ENCODE measurements around the gene SMC6. TPM values are rescaled to one million over a fixed set of nuclear protein-coding genes. Genes with fewer than 3 reads are reported as not detected.

SMC6 gene
- 1 to 10 TPM; 3.0 to 8.0 (median 4.8) TPM for total RNA-seq
- 1 to 10 TPM; 3.5 to 7.0 TPM for polyA plus RNA-seq

- intact Hi-C loops (cut with DNase I), result no loop called here
- Histone ChIP-seq H3K4me1 (peaks cover 0 to 16% (median 4%) of the 10 kb centered on the region in 3 donors), H3K9me3 (no peaks in the 10 kb centered on the region), H3K27me3 (no peaks in the 10 kb centered on the region), H3K36me3 (no peaks in the 10 kb centered on the region), H3K4me3 (peak within 1 kb of the TSS; percentile 94 to 99 (median 96)), H3K27ac (peak within 1 kb of the TSS; percentile 96 to 98 (median 98))
- FAIRE-seq (no peak), DNase-seq (peak; percentile 84 to 98 (median 89)), ATAC-seq (peak; percentile 94 to 98 (median 97))
- 0 to 1% methylated on average over 70 to 76 of the region's 76 CpGs for WGBS, 2 donors
- no peak for TF ChIP-seq CTCF (IDR thresholded peaks at IDR 0.05)
Measured at GRCh38 chr2:17753803-17754663, at the start of gene SMC6, which contains the start of gene GEN1. SMC6 (minus strand) TSS chr2:17753810; CDS start chr2:17745946, 7,864 bp downstream. GEN1 (plus strand) TSS chr2:17754138; CDS start chr2:17759944, 5,806 bp downstream.

- intact Hi-C loops (cut with DNase I), result no loop called here
- no peak for FAIRE-seq
- no peak for DNase-seq
Measured at GRCh38 chr2:17800693-17801458, 47.3 kb upstream of the SMC6 start.

GRCh38 chr2:17800219-17800618, 46.6 kb upstream of the SMC6 start:
- 46% methylated on average over 5 of the region's 5 CpGs for WGBS, 2 donors
- Histone ChIP-seq H3K36me3 (no peaks in the 10 kb centered on the region), H3K27ac (no peak overlapping the region), H3K4me1 (no peaks in the 10 kb centered on the region), H3K27me3 (no peaks in the 10 kb centered on the region), H3K9me3 (no peaks in the 10 kb centered on the region), H3K4me3 (no peak overlapping the region)
- intact Hi-C loops (cut with DNase I), result no loop called here
- no peak for TF ChIP-seq CTCF (IDR thresholded peaks at IDR 0.05)
- DNase-seq, result no peak
- no peak for ATAC-seq
- no peak for FAIRE-seq

More at GRCh38 chr2:17800693-17801458, 47.3 kb upstream of the SMC6 start:
- Histone ChIP-seq H3K36me3 (no peaks in the 10 kb centered on the region), H3K4me3 (no peak overlapping the region), H3K4me1 (no peaks in the 10 kb centered on the region), H3K9me3 (no peaks in the 10 kb centered on the region), H3K27ac (no peak overlapping the region), H3K27me3 (no peaks in the 10 kb centered on the region)
- peak in 2 of 4 donors; percentile 16 to 41 for ATAC-seq
- 91 to 95% methylated on average over 1 of the region's 1 CpG for WGBS, 2 donors
- TF ChIP-seq CTCF (IDR thresholded peaks at IDR 0.05), result no peak

GRCh38 chr2:17799301-17800120, 45.9 kb upstream of the SMC6 start:
- no peaks in the 10 kb centered on the region for H3K36me3 ChIP-seq
- FAIRE-seq (no peak), DNase-seq (no peak), ATAC-seq (no peak)
- no peaks in the 10 kb centered on the region for H3K4me1 ChIP-seq
- no peaks in the 10 kb centered on the region for H3K9me3 ChIP-seq
- 65 to 67% methylated on average over 7 of the region's 7 CpGs for WGBS, 2 donors
- intact Hi-C loops (cut with DNase I), result no loop called here
- H3K4me3 ChIP-seq, result no peak overlapping the region
- H3K27ac ChIP-seq, result no peak overlapping the region
- TF ChIP-seq CTCF (IDR thresholded peaks at IDR 0.05), result no peak
- H3K27me3 ChIP-seq, result no peaks in the 10 kb centered on the region
